ENCODE data around the gene AKNA. TPM values are rescaled to one million over a fixed set of nuclear protein-coding genes. Genes with fewer than 3 reads are reported as not detected.

The AKNA gene
- total RNA-seq (12.9 and 13.8 TPM in 2 replicates), polyA plus RNA-seq (4.5 and 6.6 TPM in 2 replicates)

DNA sequence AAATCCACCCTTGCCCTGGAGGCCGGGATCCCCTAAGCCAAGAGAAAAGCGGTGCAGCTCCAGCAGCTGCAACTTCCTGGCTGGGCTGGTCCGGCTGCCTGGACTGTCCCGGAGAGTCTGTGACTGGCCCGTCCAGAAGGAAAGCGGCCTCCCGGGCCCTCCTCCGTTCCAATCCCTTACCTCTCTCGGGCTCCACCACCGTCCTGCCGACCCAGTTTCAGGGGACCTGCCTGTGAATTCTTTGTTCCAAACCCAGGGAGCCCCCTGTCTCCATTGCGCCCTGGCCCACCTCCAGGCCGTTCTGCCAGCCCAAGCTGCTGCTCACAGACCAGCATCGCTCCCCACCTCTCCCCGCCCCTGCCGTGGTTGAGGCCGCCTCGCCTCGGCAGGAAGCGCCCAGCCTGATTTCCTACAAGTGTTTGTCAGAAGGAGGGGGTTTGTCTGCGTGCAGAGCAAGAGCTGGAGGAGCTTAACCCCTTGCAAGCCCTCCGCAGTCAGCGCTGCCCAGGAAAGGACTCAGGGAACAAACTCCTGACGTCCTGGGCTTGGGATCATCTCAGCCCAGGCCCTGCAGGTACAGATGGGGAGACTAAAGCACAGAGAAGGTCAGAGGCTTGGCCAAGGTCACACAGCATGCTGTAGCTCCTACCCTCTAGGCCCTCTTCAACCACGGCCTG is at the start of gene AKNA:
Gene AKNA (minus strand): TSS at position 303 of the 677 bp plus-strand sequence. CDS start 6,649 bp downstream, outside the sequence.
- Histone ChIP-seq H4K20me1 (ENCODE audit: insufficient read depth, poor library complexity, severe bottlenecking) (peaks cover 25% of the 10 kb centered on the region), H2AFZ (peak within 1 kb of the TSS; percentile 58), H3K9me3 (ENCODE audit: low read depth) (no peaks in the 10 kb centered on the region), H3K79me2 (peaks cover 71% of the 10 kb centered on the region), H3K27ac (peak within 1 kb of the TSS; percentile 92), H3K36me3 (replicated peaks; ENCODE audit: insufficient read depth, low read depth) (no peaks in the 10 kb centered on the region), H3K4me2 (peak within 1 kb of the TSS; percentile 94), H3K9me2 (replicated peaks; ENCODE audit: insufficient read depth) (no peaks in the 10 kb centered on the region), H3K27me3 (no peaks in the 10 kb centered on the region), H3K4me1 (ENCODE audit: insufficient read depth) (peaks cover 62% of the 10 kb centered on the region), H3K4me3 (peak within 1 kb of the TSS; percentile 51)
- peak; percentile 88 for DNase-seq (ENCODE audit: low spot score)
- no peak for TF ChIP-seq EZH2phosphoT487 (IDR thresholded peaks at IDR 0.05; ENCODE audit: low read depth, severe bottlenecking, unreplicated experiment)
- TF ChIP-seq, protein P1, sequence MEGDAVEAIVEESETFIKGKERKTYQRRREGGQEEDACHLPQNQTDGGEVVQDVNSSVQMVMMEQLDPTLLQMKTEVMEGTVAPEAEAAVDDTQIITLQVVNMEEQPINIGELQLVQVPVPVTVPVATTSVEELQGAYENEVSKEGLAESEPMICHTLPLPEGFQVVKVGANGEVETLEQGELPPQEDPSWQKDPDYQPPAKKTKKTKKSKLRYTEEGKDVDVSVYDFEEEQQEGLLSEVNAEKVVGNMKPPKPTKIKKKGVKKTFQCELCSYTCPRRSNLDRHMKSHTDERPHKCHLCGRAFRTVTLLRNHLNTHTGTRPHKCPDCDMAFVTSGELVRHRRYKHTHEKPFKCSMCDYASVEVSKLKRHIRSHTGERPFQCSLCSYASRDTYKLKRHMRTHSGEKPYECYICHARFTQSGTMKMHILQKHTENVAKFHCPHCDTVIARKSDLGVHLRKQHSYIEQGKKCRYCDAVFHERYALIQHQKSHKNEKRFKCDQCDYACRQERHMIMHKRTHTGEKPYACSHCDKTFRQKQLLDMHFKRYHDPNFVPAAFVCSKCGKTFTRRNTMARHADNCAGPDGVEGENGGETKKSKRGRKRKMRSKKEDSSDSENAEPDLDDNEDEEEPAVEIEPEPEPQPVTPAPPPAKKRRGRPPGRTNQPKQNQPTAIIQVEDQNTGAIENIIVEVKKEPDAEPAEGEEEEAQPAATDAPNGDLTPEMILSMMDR (IDR thresholded peaks at IDR 0.05; ENCODE audit: poor library complexity) = no peak
- no peak for TF ChIP-seq EZH2 (IDR thresholded peaks at IDR 0.05; ENCODE audit: borderline replicate concordance)
- WGBS (ENCODE audit: low lambda C conversion rate, missing lambda C conversion rate) = 8% methylated on average over 25 of the region's 25 CpGs

- Histone ChIP-seq H3K27me3 (no peaks in the 10 kb centered on the region), H4K20me1 (ENCODE audit: insufficient read depth, poor library complexity, severe bottlenecking) (no peaks in the 10 kb centered on the region), H3K9me2 (replicated peaks; ENCODE audit: insufficient read depth) (no peaks in the 10 kb centered on the region), H3K79me2 (no peaks in the 10 kb centered on the region), H2AFZ (no peak overlapping the region), H3K4me2 (no peak overlapping the region), H3K4me3 (no peak overlapping the region), H3K4me1 (ENCODE audit: insufficient read depth) (no peaks in the 10 kb centered on the region), H3K36me3 (replicated peaks; ENCODE audit: insufficient read depth, low read depth) (no peaks in the 10 kb centered on the region), H3K9me3 (ENCODE audit: low read depth) (no peaks in the 10 kb centered on the region), H3K27ac (no peak overlapping the region)
- TF ChIP-seq, protein P1 (IDR thresholded peaks at IDR 0.05; ENCODE audit: poor library complexity) = no peak
- TF ChIP-seq EZH2phosphoT487 (IDR thresholded peaks at IDR 0.05; ENCODE audit: low read depth, severe bottlenecking, unreplicated experiment) (no peak), EZH2 (IDR thresholded peaks at IDR 0.05; ENCODE audit: borderline replicate concordance) (no peak)
- WGBS (ENCODE audit: low lambda C conversion rate, missing lambda C conversion rate) = 63% methylated on average over 2 of the region's 2 CpGs
- DNase-seq (ENCODE audit: low spot score) = no peak
Observed at GRCh38 chr9:114437401-114437893, 49.7 kb upstream of the AKNA start.

DNA sequence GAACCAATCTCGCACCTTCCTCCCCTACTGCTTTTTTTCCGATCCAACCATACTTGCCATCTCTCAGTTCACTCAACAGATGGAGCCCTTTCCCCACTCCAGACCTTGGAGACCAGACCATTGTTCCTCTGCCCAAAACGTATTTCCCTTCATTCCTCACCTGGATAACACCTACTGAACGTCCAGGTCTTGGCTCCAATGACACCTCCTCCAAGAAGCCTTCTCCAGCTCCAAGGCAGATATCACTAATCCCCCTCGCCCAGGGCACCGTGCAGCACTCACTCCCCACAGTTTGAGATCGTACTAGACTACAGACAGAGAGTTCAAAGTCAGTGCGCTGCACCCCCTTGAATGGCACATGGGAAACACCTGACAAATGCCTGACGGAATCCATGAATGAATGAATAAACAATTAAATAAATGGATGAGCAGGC is 47.1 kb upstream of the AKNA start:
- Histone ChIP-seq H3K4me1 (ENCODE audit: insufficient read depth) (no peaks in the 10 kb centered on the region), H3K4me2 (no peak overlapping the region), H3K4me3 (no peak overlapping the region), H3K9me2 (replicated peaks; ENCODE audit: insufficient read depth) (no peaks in the 10 kb centered on the region), H3K27me3 (no peaks in the 10 kb centered on the region), H4K20me1 (ENCODE audit: insufficient read depth, poor library complexity, severe bottlenecking) (no peaks in the 10 kb centered on the region), H3K9me3 (ENCODE audit: low read depth) (no peaks in the 10 kb centered on the region), H3K27ac (no peak overlapping the region), H3K36me3 (replicated peaks; ENCODE audit: insufficient read depth, low read depth) (no peaks in the 10 kb centered on the region), H3K79me2 (no peaks in the 10 kb centered on the region), H2AFZ (no peak overlapping the region)
- WGBS (ENCODE audit: low lambda C conversion rate, missing lambda C conversion rate) = 41% methylated on average over 9 of the region's 9 CpGs
- peak; percentile 45 for DNase-seq (ENCODE audit: low spot score)
- TF ChIP-seq EZH2 (IDR thresholded peaks at IDR 0.05; ENCODE audit: borderline replicate concordance) (no peak), EZH2phosphoT487 (IDR thresholded peaks at IDR 0.05; ENCODE audit: low read depth, severe bottlenecking, unreplicated experiment) (no peak)
- TF ChIP-seq, protein P1 (IDR thresholded peaks at IDR 0.05; ENCODE audit: poor library complexity) = peak; percentile 67

Measured in hepatocyte (in vitro differentiated cells).